ENCODE results near the gene ALDH3B2.
"Not testable (repeated sequence)": the region's sequence is repeated elsewhere in the genome, so short reads cannot be mapped to it uniquely, and the experiment has no call there.

ALDH3B2 gene

GRCh38 chr11:67629386-67630227, 44.8 kb downstream of the ALDH3B2 start, which contains the start of gene NUDT8:
Gene NUDT8 (minus strand): TSS chr11:67629937. CDS start chr11:67629911, 26 bp downstream.
- DNase-seq (ENCODE audit: low spot score), result peak; percentile 83

- no peak for DNase-seq (ENCODE audit: low spot score)
Observed at GRCh38 chr11:67628710-67629385, 45.6 kb downstream of the ALDH3B2 start.

DNA sequence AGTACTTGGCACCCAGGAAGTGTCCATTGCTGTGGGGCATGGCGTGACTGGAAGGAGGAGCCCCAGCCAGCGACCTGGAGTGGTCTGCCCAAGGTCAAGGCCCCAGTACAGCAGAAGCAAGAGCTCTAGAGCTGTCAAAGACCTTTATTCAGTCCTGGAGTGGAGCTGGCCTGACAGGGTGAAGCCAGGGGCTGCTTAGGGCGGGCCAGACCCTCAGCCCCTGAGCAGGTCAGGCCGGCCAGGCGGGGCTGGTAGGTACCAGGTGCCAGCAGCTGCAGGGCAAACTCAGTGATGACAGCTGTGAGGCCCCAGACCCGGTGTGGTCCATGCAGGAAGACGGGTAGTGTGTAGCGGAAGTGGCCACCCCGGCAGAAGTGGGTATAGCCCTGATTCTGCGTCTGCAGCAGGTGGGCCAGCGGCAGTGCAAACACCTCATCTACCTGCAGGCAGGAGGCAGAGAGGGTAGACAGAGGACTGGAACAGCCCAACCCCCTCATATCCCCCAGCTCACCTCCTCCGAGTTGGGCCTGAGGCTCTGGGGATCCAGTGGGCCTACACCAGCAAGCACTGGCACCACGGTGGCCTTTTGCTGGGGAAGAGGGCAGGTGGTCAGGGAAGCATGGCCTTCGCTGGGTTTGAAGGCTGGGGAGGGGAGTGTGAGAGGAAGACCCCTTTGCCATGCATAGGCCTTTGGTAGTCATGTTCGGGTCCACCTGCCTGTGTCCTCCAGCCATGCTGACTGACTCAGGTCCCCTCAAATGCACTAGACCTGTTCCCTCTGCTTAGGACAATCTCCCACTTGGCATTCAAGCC, 46.4 kb downstream of the ALDH3B2 start:
- no peak for DNase-seq (ENCODE audit: low spot score)

GRCh38 chr11:67627441-67627811, 47.0 kb downstream of the ALDH3B2 start:
- DNase-seq (ENCODE audit: low spot score), result no peak

- no peak for DNase-seq (ENCODE audit: low spot score)
Observed at GRCh38 chr11:67626970-67627369, 47.5 kb downstream of the ALDH3B2 start.

DNA sequence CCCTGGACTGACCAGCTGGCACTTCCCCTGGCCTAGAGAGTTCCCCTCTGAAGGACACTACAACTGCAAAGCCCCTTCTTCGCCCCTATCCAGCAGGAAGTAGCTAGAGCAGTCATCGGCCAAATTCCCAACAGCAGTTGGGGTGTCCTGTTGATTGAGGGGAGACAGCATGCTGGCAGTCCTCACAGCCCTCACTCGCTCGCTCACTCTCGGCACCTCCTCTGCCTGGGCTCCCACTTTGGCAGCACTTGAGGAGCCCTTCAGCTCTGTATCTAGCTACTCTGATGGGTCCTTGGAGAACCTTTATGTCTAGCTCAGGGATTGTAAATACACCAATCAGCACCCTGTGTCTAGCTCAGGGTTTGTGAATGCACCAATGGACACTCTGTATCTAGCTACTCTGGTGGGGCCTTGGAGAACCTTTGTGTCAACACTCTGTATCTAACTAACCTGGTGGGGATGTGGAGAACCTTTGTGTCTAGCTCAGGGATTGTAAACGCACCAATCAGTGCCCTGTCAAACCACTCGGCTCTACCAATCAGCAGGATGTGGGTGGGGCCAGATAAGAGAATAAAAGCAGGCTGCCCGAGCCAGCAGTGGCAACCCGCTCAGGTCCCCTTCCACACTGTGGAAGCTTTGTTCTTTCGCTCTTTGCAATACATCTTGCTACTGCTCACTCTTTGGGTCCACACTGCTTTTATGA, 48.1 kb downstream of the ALDH3B2 start:
- not testable (repeated sequence) for DNase-seq (ENCODE audit: low spot score)

DNA sequence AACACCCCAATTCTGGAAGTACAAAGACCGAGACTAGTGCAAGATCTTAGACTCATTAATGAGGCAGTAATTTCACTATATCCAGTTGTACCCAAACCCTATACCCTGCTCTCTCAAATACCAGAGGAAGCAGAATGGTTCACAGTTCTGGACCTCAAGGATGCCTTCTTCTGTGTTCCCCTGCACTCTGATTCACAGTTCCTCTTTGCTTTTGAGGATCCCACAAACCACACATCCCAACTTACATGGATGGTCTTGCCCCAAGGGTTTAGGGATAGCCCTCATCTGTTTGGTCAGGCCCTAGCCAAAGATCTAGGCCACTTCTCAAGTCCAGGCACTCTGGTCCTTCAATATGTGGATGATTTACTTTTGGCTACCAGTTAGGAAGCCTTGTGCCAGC, 50.6 kb downstream of the ALDH3B2 start:
- DNase-seq (ENCODE audit: low spot score), result not testable (repeated sequence)

GRCh38 chr11:67622905-67623304, 51.5 kb downstream of the ALDH3B2 start:
- not testable (repeated sequence) for DNase-seq (ENCODE audit: low spot score)

- not testable (repeated sequence) for DNase-seq (ENCODE audit: low spot score)
Observed at GRCh38 chr11:67621928-67622327, 52.5 kb downstream of the ALDH3B2 start.

DNA sequence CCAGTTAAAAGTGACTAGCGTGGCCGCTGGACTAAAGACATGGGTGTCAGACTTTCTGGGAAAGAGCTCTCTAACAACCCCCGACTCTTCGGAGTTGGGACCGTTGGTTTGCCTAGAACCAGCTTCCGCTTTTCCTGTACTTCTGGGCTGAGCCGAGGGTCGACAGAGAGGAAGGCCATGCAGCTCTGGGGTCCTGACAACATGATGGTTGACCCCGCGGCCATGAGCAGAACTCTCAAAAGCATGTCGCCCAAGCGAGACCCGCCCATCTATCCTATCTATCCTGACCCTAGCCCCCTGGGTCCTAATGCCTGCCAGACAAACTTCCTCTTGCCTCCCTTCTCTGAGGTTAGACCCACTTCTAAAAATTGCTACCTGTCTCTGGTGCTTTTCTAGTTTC, 53.8 kb downstream of the ALDH3B2 start:
- not testable (repeated sequence) for DNase-seq (ENCODE audit: low spot score)

GRCh38 chr11:67619683-67620618, 54.5 kb downstream of the ALDH3B2 start:
- DNase-seq (ENCODE audit: low spot score), result not testable (repeated sequence)

DNA sequence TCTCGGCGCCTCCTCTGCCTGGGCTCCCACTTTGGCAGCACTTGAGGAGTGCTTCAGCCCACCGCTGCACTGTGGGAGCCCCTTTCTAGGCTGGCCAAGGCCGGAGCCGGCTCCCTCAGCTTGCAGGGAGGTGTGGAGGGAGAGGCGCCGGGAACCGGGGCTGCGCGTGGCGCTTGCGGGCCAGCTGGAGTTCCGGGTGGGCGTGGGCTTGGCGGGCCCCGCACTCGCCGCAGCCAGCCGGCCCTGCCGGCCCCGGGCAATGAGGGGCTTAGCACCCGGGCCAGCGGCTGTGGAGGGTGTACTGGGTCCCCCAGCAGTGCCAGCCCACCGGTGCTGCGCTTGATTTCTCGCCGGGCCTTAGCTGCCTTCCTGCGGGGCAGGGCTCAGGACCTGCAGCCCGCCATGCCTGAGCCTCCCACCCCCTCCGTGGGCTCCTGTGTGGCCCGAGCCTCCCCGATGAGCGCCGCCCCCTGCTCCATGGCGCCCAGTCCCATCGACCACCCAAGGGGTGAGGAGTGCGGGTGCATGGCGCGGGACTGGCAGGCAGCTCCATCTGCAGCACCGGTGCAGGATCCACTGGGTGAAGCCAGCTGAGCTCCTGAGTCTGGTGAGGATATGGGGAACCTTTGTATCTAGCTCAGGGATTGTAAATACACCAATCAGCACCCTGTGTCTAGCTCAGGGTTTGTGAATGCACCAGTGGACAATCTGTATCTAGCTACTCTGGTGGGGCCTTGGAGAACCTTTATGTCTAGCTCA, 55.3 kb downstream of the ALDH3B2 start:
- DNase-seq (ENCODE audit: low spot score), result not testable (repeated sequence)

DNA sequence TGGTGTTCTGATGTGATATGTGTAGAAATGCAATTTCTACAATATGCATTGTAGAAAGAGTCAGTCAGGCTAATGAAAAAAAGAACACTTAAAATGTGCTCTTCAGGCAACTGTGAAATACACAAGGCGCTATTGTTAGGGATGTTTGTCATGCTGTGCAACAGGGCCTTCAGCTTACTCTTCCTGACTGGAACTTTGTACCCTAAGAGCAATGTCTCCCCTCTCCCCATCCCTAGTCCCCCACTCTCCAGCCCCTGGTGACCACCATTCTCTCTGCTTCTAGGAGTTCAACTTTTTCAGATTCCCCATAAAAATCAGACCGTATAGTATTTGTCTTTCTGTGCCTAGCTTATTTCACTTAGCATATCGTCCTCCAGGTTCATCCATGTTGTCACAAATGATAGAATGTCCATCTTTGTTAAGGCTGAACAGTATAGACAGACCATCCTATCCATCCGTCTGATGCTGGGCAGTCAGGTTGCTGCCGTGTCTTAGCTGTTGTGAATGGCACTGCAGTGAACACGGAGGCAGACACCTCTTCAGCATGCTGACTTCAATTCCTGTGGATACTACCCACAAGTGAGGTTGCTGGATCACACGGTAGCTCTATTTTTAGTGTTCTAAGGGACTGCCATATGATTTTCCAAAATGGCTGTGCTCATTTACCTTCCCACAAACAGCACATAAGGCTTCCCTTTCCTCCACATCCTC, 57.0 kb downstream of the ALDH3B2 start:
- DNase-seq (ENCODE audit: low spot score), result no peak

- DNase-seq (ENCODE audit: low spot score), result no peak
Observed at GRCh38 chr11:67616431-67617242, 57.8 kb downstream of the ALDH3B2 start.

GRCh38 chr11:67615728-67616430, 58.5 kb downstream of the ALDH3B2 start:
- DNase-seq (ENCODE audit: low spot score), result no peak

DNA sequence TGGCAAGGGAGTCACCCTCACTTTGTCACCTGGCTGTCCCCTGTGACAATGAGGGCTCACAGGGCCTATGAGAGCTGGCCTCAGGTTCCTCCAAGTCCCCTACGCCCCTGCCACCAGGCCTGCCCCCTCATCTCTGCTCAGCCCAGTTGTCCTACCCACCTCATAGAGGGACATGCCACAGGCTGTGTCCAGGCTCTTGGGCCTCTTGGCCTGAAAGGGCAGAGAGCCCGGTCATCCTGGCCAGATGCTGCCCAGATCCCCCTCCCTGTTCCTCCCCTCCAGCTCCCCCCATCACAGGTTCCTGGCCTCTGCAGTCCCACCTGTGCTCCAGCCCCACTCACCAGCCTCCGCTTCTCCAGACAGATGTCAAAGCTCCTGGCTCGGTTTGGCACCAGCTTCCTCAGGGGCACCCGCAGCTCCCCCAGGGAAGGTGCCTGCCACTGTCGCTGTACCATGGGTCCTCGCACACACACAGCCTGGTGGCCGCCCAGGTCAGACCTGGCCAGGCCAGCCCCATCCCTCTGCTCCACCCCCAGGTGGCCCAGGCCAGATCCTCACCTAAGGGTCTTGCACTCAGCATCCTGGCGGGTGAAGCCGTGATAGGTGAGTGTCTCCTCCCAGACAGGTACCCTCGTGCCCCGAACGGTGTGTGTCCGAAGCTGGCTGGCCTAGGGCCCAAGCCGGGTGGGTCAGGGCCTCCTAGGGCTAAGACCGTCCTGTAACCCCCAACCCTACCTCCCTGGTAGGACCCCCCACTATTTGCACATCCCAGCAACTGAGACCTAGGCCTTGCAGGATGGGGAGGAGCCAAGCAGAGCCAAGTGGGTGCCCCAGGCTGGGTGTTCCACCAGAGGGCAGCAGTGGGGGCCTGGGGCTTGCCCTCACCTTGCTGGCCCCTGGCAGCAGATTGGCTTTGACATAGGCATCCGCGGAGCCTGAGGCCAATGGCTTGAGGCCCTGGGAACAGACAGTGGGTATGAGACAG, 59.4 kb downstream of the ALDH3B2 start:
- no peak for DNase-seq (ENCODE audit: low spot score)

Measured in LoVo (cell line).